Heart left ventricle (tissue), 13 donors: Measurements from ENCODE around the gene GTF2F2.

Source experiments
- CTCF ChIP-seq, 12 donors: fragments of 200-600 bp; sonication (generic) in 4 of 12; IDR thresholded peaks; one replicate each; pipeline versions ENCODE4 v1.5.0 to v1.8.0; 2018 to 2022; ENCODE audit warnings: antibody characterized with exemption in 12 of 12, mild to moderate bottlenecking in 5 of 12
- POLR2A ChIP-seq, 2 donors: fragments of 450-650 bp; IDR thresholded peaks; one replicate each; pipeline ENCODE4 v1.6.1; 2017; ENCODE audit warnings: antibody characterized with exemption in 2 of 2, mild to moderate bottlenecking in 2 of 2, moderate library complexity in 2 of 2
- donor health status: ischemic (EF 13 %, LVEDD 7.1; RV severe dilation, severe dysfunction).
- donor health status: DM: no; HTN: yes; CAD: no.
- donor health status: DM: no; HTN: no; CAD: no.
- donor health status: ischemic (EF 25% LVEDD 6.9; RV normal size, moderate dysfunction).
- donor health status: ischemic (EF 25% LVEDD 5.7; RV mildly dilated, moderate dysfunction).
- donor health status: ischemic (EF 35%, LVEDD 5.7; RV mildly dilated, moderate dysfunction).
- donor health status: nonischemic (EF 11% LVEDD 7.7; RV severe dilation, severe dysfunction).
- donor health status: DM: yes; HTN: yes; CAD: no.
- donor health status: PGD.
- donor health status: ischemic (EF 29% LVEDD 5.4; RV normal size, mild dysfunction).
- donor health status: nonischemic (EF 23%, LVEDD 6.1; RV moderate dilation, normal function).

DNA sequence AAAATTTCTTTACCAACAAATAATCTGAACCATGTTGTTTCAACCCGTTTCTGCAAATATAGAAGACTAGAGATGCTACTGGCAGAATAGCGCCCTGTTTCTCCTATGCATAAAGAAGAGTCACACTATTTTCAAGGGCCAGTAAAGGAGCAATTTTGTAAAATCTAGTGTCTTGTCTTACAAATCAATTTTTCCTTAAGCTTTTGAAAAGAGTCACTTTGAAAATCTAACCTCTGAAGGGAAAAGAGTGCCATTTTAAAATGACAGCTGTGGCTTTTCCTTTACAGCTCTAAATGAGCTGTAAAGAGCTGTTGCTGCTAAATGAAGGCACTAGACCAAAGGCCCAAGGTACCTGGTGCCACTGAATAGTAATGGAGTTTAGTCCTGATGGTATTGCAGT, 16.9 kb upstream of the GTF2F2 start:
- TF ChIP-seq CTCF (IDR thresholded peaks at IDR 0.05) (no peak), POLR2A (IDR thresholded peaks at IDR 0.05) (no peak)
